ENCODE results near the gene EPG5. TPM values are rescaled to one million over a fixed set of nuclear protein-coding genes. Genes with fewer than 3 reads are reported as not detected.
"Not testable (repeated sequence)": the region's sequence is repeated elsewhere in the genome, so short reads cannot be mapped to it uniquely, and the experiment has no call there.

Gene EPG5
- total RNA-seq, 1 donor from 2014 or later = 36.6 TPM

GRCh38 chr18:45993438-45993837, 26.3 kb upstream of the EPG5 start:
- H3K4me3 Mint-ChIP-seq (ENCODE audit: unreplicated experiment) = no peak overlapping the region
- H3K27ac Mint-ChIP-seq (ENCODE audit: unreplicated experiment) = no peak overlapping the region
- no peaks in the 10 kb centered on the region for H3K4me1 Mint-ChIP-seq (ENCODE audit: low read depth, unreplicated experiment)
- H3K9me3 Mint-ChIP-seq (ENCODE audit: unreplicated experiment) = no peaks in the 10 kb centered on the region
- H3K36me3 Mint-ChIP-seq (ENCODE audit: unreplicated experiment) = peaks cover 4% of the 10 kb centered on the region
- DNase-seq = no peak
- H3K27me3 Mint-ChIP-seq (ENCODE audit: unreplicated experiment) = peaks cover 2% of the 10 kb centered on the region
- TF ChIP-seq CTCF (IDR thresholded peaks at IDR 0.05; ENCODE audit: partially characterized antibody, unreplicated experiment) = no peak

GRCh38 chr18:45992527-45992926, 25.4 kb upstream of the EPG5 start:
- not testable (repeated sequence) for H3K4me1 Mint-ChIP-seq (ENCODE audit: low read depth, unreplicated experiment); H3K9me3 Mint-ChIP-seq (ENCODE audit: unreplicated experiment); H3K27ac Mint-ChIP-seq (ENCODE audit: unreplicated experiment); H3K27me3 Mint-ChIP-seq (ENCODE audit: unreplicated experiment); DNase-seq; H3K4me3 Mint-ChIP-seq (ENCODE audit: unreplicated experiment); H3K36me3 Mint-ChIP-seq (ENCODE audit: unreplicated experiment)

GRCh38 chr18:45991788-45992187, 24.7 kb upstream of the EPG5 start:
- no peak for DNase-seq
- no peak for TF ChIP-seq CTCF (IDR thresholded peaks at IDR 0.05; ENCODE audit: partially characterized antibody, unreplicated experiment)
- no peak overlapping the region for H3K27ac Mint-ChIP-seq (ENCODE audit: unreplicated experiment)
- no peaks in the 10 kb centered on the region for H3K4me1 Mint-ChIP-seq (ENCODE audit: low read depth, unreplicated experiment)
- H3K27me3 Mint-ChIP-seq (ENCODE audit: unreplicated experiment) = peaks cover 4% of the 10 kb centered on the region
- no peaks in the 10 kb centered on the region for H3K9me3 Mint-ChIP-seq (ENCODE audit: unreplicated experiment)
- peaks cover 4% of the 10 kb centered on the region for H3K36me3 Mint-ChIP-seq (ENCODE audit: unreplicated experiment)
- H3K4me3 Mint-ChIP-seq (ENCODE audit: unreplicated experiment) = no peak overlapping the region

GRCh38 chr18:45984546-45985235, 17.6 kb upstream of the EPG5 start:
- no peak for TF ChIP-seq CTCF (IDR thresholded peaks at IDR 0.05; ENCODE audit: partially characterized antibody, unreplicated experiment)
- DNase-seq = no peak
- H3K27ac Mint-ChIP-seq (ENCODE audit: unreplicated experiment) = no peak overlapping the region
- no peaks in the 10 kb centered on the region for H3K4me1 Mint-ChIP-seq (ENCODE audit: low read depth, unreplicated experiment)
- no peak overlapping the region for H3K4me3 Mint-ChIP-seq (ENCODE audit: unreplicated experiment)
- H3K27me3 Mint-ChIP-seq (ENCODE audit: unreplicated experiment) = peaks cover 4% of the 10 kb centered on the region
- H3K36me3 Mint-ChIP-seq (ENCODE audit: unreplicated experiment) = peaks cover 4% of the 10 kb centered on the region
- H3K9me3 Mint-ChIP-seq (ENCODE audit: unreplicated experiment) = no peaks in the 10 kb centered on the region

- DNase-seq = no peak
- no peak for TF ChIP-seq CTCF (IDR thresholded peaks at IDR 0.05; ENCODE audit: partially characterized antibody, unreplicated experiment)
- no peaks in the 10 kb centered on the region for H3K36me3 Mint-ChIP-seq (ENCODE audit: unreplicated experiment)
- H3K9me3 Mint-ChIP-seq (ENCODE audit: unreplicated experiment) = no peaks in the 10 kb centered on the region
- no peaks in the 10 kb centered on the region for H3K4me1 Mint-ChIP-seq (ENCODE audit: low read depth, unreplicated experiment)
- H3K4me3 Mint-ChIP-seq (ENCODE audit: unreplicated experiment) = no peak overlapping the region
- H3K27ac Mint-ChIP-seq (ENCODE audit: unreplicated experiment) = no peak overlapping the region
- H3K27me3 Mint-ChIP-seq (ENCODE audit: unreplicated experiment) = no peaks in the 10 kb centered on the region
Measured at GRCh38 chr18:45981821-45982220, 14.7 kb upstream of the EPG5 start.

Data from glutamatergic neuron (in vitro differentiated cells).